ENCODE data around the gene DSC2. TPM values are rescaled to one million over a fixed set of nuclear protein-coding genes. Genes with fewer than 3 reads are reported as not detected.

Gene DSC2
- total RNA-seq (2014; rRNA removed; shearing (Covaris generic)) (not detected in 2 replicates), total RNA-seq (2022) (not detected in 2 replicates), Bru-seq, nascent RNA (percentile 6 among the genes with signal in this experiment), BruChase-seq, experiment 1, labeled RNA remaining after a 6-hour chase (not detected), BruChase-seq, experiment 2, labeled RNA remaining after a 2-hour chase (percentile 6 among the genes with signal in this experiment)
- long read RNA-seq: 0 reads

- ChIA-PET CTCF (ENCODE audit: unreplicated experiment) (no interaction called here), POLR2A (no interaction called here)
- no peaks in the 10 kb centered on the region for H3K79me2 ChIP-seq (ENCODE audit: insufficient read depth, low read depth, low read length)
- no peaks in the 10 kb centered on the region for H3K36me3 ChIP-seq (ENCODE audit: insufficient read depth, low read length)
- intact Hi-C loops (cut with micrococcal nuclease; ENCODE audit: unreplicated experiment): no loop called here
- no peak within 1 kb of the TSS for H2AFZ ChIP-seq (ENCODE audit: low read length)
- no peak within 1 kb of the TSS for H3K4me3 ChIP-seq (ENCODE audit: low read depth, low read length, poor library complexity, severe bottlenecking)
- H4K20me1 ChIP-seq (ENCODE audit: insufficient read depth, low read length): no peaks in the 10 kb centered on the region
- DNase-seq (ENCODE audit: low spot score): no peak
- H3K9me3 ChIP-seq (ENCODE audit: low read length): no peaks in the 10 kb centered on the region
- H3K4me2 ChIP-seq (ENCODE audit: low read length): no peak within 1 kb of the TSS
- no peaks in the 10 kb centered on the region for H3K9me2 ChIP-seq (ENCODE audit: insufficient read depth, low read length)
- no peaks in the 10 kb centered on the region for H3K4me1 ChIP-seq (ENCODE audit: insufficient read depth, low read length, poor library complexity, severe bottlenecking)
- BruUV-seq (replicated peaks): no TSS peak
- H3K27ac ChIP-seq (ENCODE audit: low read depth, low read length, poor library complexity, severe bottlenecking): no peak within 1 kb of the TSS
- TF ChIP-seq EZH2phosphoT487 (IDR thresholded peaks at IDR 0.05; ENCODE audit: borderline replicate concordance, low read depth, low read length) (no peak), CTCF (conservative IDR thresholded peaks at IDR 0.05; ENCODE audit: low read length) (no peak)
Measured at GRCh38 chr18:31102025-31102684, at the start of gene DSC2. DSC2 (minus strand) TSS chr18:31102421; CDS start chr18:31101971, 450 bp downstream.

- ChIA-PET POLR2A (interaction anchor here (0.5 kb wide), 1 partner anchor 13 kb away, joined by 3 read pairs; the partner anchor contains the start of gene DSC1), CTCF (ENCODE audit: unreplicated experiment) (no interaction called here)
- Histone ChIP-seq H3K36me3 (ENCODE audit: insufficient read depth, low read length) (no peaks in the 10 kb centered on the region), H2AFZ (ENCODE audit: low read length) (no peak overlapping the region), H3K4me1 (ENCODE audit: insufficient read depth, low read length, poor library complexity, severe bottlenecking) (no peaks in the 10 kb centered on the region), H3K79me2 (ENCODE audit: insufficient read depth, low read depth, low read length) (no peaks in the 10 kb centered on the region), H3K9me3 (ENCODE audit: low read length) (no peaks in the 10 kb centered on the region), H3K4me2 (ENCODE audit: low read length) (no peak overlapping the region), H3K4me3 (ENCODE audit: low read depth, low read length, poor library complexity, severe bottlenecking) (no peak overlapping the region), H3K27ac (ENCODE audit: low read depth, low read length, poor library complexity, severe bottlenecking) (no peak overlapping the region), H4K20me1 (ENCODE audit: insufficient read depth, low read length) (no peaks in the 10 kb centered on the region), H3K9me2 (ENCODE audit: insufficient read depth, low read length) (no peaks in the 10 kb centered on the region)
- intact Hi-C loops (cut with micrococcal nuclease; ENCODE audit: unreplicated experiment): no loop called here
- DNase-seq (ENCODE audit: low spot score): no peak
- no TSS peak for BruUV-seq (replicated peaks)
- TF ChIP-seq EZH2phosphoT487 (IDR thresholded peaks at IDR 0.05; ENCODE audit: borderline replicate concordance, low read depth, low read length): no peak
- TF ChIP-seq CTCF (conservative IDR thresholded peaks at IDR 0.05; ENCODE audit: low read length): no peak
Measured at GRCh38 chr18:31149351-31149750, 47.1 kb upstream of the DSC2 start.

GRCh38 chr18:31148600-31148999 lies 46.4 kb upstream of the DSC2 start:
- intact Hi-C loops (cut with micrococcal nuclease; ENCODE audit: unreplicated experiment): no loop called here
- Histone ChIP-seq H3K27ac (ENCODE audit: low read depth, low read length, poor library complexity, severe bottlenecking) (no peak overlapping the region), H3K4me2 (ENCODE audit: low read length) (no peak overlapping the region), H2AFZ (ENCODE audit: low read length) (no peak overlapping the region), H3K9me2 (ENCODE audit: insufficient read depth, low read length) (no peaks in the 10 kb centered on the region), H4K20me1 (ENCODE audit: insufficient read depth, low read length) (no peaks in the 10 kb centered on the region), H3K4me3 (ENCODE audit: low read depth, low read length, poor library complexity, severe bottlenecking) (no peak overlapping the region), H3K9me3 (ENCODE audit: low read length) (no peaks in the 10 kb centered on the region), H3K79me2 (ENCODE audit: insufficient read depth, low read depth, low read length) (no peaks in the 10 kb centered on the region), H3K36me3 (ENCODE audit: insufficient read depth, low read length) (no peaks in the 10 kb centered on the region), H3K4me1 (ENCODE audit: insufficient read depth, low read length, poor library complexity, severe bottlenecking) (no peaks in the 10 kb centered on the region)
- TF ChIP-seq CTCF (conservative IDR thresholded peaks at IDR 0.05; ENCODE audit: low read length): no peak
- TF ChIP-seq EZH2phosphoT487 (IDR thresholded peaks at IDR 0.05; ENCODE audit: borderline replicate concordance, low read depth, low read length): no peak
- ChIA-PET CTCF (ENCODE audit: unreplicated experiment) (no interaction called here), POLR2A (interaction anchor here (0.5 kb wide), 1 partner anchor 14 kb away, joined by 3 read pairs; the partner anchor contains the start of gene DSC1)
- BruUV-seq (replicated peaks): no TSS peak
- DNase-seq (ENCODE audit: low spot score): no peak

Measured in OCI-LY7 (cell line).